Activated effector memory CD4-positive, alpha-beta T cell treated with anti-CD3 and anti-CD28 coated beads, Interleukin-2, amount 50 U/mL, for 16 hours (primary cell): ENCODE data around the gene RNF208.

Experiments
- DNase-seq: peaks from one replicate; pipeline ENCODE4 v3.0.0-alpha.2; 2020

RNF208 gene

DNA sequence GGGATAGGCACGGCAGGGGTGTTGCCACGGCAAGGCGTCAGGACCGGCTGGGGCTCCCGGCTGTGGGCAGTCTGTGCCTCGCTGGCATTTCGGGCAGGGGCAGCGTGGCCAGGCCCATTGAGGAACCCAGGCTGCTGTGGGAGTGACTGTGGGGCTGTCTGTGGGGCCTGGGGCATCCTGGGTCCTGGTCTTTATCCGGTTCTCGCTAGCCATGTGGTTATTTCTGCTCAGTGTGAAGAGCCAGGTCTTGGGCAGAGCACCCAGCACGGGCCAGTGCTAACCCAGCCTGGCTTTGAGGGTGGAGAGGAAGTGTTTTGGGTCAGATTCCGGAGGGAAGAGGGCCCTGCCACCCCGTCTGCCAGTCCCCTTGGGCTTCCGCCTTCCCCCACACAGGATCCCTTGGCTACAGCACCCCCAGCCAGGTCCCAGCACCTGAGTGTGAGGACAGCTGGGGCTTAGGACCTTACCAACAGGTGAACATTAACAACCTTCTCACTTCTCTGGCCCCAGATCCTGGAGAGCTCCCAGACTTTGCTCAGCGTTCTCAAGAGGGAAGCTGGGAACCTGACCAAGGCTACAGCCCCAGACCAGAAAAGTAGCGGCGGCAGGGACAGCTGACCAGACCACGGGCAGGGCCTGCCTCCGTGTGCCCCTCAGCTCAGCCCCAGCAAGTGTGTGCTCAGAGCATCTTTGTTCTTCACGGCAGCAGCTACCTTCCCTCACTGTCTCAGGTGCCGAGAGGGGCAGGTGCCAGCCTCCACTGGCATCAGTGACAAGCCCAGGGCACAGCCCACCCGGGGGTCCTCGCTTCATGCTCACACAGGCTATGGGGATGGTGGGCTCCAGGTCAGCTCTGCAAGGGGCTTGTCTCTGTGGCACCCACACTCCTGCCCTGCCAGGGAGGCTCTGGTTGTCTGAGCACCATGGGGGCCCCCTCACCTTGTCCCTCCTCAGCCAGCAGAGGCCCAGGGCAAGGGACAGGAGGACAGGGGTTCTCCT is 32.4 kb downstream of the RNF208 start:
- no peak for DNase-seq

DNA sequence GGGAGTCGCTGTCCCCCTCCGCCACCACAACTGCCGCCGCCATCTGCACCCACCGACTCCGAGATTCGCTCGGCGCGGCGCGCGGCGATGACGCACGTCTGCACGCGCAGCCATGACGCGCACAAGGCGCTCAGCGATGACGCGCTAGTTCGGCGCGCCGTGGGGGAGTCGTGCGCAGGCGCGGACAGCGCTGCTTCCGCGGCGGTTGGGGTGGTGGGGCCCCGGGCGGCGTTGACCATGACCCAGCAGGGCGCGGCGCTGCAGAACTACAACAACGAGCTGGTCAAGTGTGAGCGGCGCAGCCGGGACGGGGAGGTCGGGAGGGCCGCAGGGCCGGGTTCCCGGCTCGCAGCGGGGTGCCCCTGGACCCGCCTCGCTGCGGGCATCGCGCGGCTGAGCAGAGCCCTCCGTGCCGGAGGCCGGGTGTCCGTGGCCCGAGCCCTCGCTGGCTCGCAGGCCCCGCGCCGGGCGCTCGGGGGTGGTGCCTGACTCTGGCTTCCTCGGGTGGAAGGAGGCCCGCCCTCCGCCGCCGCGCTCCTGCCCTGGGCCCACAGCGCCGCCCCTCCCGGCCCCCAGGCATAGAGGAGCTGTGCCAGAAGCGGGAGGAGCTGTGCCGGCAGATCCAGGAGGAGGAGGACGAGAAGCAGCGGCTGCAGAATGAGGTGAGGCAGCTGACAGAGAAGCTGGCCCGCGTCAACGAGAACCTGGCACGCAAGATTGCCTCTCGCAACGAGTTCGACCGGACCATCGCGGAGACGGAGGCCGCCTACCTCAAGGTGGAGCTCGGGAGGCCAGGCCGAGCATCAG is 33.3 kb downstream of the RNF208 start, which contains the start of the genes ANAPC2 and SSNA1:
Gene ANAPC2 (minus strand): TSS at position 71 of the 807 bp plus-strand sequence. CDS start 28 bp downstream, at position 43.
Gene SSNA1 (plus strand): TSS at position 187 of the 807 bp plus-strand sequence. CDS start 51 bp downstream, at position 238.
- peak; percentile 98 for DNase-seq

DNA sequence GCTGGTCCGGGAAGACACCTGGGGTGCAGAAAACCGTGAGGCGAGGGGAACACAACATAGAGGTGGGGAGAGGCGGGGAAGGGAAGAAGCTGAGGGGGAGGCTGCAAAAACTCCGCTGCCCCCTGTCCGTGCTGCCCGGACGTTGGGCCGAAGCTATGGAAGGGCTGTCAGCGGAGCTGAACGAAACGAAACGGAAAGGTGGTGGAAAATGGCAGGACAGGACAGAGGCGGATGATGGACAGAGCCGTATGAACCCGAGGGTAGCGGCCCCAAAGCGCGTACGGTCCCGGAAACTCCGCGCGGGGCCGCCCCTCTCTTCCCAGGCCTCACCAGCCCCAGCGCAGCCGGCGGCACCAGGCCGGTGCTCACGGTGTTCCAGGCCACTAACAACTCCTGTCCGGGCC is 34.0 kb downstream of the RNF208 start:
- DNase-seq, result no peak

DNA sequence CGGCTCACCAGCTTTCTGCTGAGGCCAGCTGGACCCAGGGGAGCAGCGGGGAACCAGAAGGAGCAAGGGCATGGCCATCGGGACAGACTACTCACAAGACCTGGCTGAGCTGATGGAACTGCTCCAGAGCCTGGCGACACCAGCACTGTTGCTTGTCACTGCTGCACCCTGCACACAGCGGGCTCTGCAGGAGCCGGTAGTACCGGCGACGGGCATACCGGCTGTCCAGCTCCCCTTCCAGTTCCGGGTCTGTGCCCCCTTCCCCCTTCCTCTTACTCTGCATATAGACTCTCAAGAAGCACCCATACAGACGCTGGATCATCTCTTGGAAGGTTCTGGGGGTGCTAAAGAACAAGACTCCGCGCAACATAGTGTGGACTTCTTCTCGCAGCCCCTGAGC is 34.7 kb downstream of the RNF208 start:
- DNase-seq, result no peak

DNA sequence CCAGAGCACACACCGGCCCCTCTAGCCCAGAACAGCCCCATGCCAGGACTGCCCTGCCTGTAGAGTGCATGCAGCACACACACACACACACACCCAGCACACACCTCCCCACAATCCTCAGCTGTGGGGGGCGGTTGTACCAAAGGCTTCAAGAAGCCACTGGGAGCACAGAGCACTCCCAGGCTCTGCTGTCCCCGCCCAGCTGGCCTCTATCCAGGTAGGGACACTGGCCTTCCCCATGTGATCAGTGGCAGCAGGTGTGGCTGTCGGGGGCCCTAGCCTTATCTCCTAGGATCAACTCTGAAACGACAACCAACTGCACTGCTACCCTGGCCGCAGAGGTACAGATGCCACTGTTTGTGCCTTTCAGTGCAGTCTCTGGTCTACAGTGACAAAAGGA is 35.7 kb downstream of the RNF208 start:
- DNase-seq, result no peak

DNA sequence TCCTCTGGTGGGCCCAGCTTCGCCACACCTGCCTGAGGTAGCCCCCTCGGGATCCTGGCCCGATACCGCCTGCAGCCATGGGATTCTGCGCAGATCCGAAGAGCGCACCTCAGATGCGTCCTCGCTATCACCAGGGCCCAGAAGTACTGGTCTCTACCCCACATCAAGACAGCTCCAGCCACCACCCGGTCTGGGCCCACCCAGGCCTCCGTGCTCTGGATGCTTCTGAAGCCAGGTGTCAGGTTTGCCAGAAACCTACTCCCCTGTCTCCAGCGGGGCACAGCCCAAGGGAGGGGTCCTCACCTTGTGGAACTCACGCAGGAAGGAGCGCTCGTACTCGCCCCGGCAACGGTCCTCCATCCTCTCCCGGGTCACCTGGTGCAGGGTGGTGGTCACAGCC is 36.1 kb downstream of the RNF208 start:
- no peak for DNase-seq

DNA sequence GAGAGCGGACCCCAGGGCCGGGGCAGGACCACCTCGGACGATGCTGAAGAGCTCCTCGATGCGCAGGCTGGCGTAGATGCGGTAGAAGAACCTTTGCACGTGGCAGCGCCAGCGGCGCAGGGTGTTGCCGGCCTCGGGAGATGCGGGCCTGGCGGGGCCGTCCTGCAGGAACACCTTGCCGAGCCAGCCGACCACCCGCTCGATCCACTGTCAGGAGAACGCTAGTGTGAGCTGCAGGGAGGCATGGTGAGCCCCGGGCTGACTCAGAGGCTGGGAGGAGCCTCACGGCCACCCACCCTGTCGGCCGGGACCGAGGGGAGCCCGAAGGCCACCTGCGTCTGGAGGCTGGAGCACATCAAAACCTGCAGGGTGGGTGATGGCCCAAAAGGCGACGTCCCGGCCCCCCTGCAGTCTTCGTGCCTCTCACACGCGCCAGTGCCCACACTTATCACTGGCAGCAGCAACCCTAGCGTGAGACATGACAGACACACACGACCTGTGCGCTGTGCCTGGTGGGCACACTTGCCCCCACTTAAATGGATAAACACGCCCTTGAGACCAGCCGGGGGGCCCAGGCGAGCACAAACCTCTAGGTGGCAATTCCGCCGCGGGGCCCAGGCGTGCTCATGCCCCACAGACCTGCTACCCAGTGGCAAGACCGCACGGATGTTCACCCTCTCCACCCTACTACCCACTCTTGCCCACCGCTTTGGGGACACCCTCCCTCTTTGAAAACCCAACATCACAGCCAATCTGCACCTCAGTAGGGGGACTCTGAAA is 37.0 kb downstream of the RNF208 start:
- DNase-seq, result no peak

DNA sequence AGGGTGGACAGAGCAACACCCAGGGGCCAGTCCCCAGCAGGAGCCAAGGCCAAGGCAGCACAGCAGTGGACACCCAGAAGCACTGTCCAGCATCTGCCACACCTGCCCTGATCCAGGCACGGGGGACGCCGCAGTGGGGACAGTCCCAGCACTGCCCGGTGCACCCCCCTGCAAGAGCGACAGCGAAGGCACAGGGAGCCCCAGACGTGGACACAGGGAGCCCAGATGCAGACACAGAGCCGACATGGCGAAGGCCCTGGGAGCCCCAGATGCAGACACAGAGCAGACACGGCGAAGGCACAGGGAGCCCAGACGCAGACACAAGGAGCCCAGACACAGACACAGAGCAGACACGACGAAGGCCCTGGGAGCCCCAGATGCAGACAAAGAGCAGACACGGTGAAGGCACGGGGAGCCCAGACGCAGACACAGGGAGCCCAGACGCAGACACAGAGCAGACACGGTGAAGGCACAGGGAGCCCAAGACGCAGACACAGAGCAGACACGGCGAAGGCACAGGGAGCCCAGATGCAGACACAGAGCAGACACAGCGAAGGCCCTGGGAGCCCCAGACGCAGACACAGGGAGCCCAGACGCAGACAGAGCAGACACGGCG is 38.0 kb downstream of the RNF208 start:
- DNase-seq, result no peak

DNA sequence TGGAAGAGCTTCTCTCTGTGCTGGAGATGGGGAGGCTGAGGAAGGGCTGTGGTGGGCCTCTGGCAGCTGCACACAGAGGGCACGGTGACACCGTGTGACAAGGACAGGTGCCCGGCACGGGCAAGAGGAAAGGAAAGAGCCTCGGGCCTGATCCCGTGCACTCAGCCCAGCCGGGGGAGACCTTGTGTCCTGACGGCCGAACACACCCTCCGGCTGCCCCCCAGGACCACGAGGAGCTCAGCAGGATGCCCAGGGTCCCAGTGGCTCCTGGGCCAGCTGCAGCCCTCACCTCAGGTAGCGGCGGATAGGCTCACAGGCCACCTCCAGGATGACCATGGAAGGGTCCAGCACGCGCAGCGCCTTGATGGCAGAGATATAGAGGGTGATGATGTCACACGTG is 39.2 kb downstream of the RNF208 start:
- no peak for DNase-seq

DNA sequence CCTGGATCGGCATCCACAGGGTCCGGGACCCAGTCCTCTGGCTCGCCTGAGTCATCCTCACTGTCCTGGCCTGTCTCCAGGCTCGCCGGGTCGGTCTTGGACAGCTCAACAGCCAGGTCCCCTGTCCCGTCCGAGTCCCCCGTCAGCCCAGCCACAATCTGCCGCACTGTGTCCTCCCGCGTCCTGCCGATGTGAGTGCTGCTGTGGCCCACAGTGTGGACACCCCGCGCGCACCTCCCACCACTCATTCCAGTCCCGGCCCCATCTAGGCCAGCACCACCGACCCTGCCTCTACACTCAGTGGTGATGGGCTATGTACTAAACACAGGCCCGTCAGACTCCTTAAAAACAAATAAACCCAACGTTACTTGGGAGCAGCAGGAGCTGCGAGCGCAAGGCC is 40.4 kb downstream of the RNF208 start:
- DNase-seq, result no peak

DNA sequence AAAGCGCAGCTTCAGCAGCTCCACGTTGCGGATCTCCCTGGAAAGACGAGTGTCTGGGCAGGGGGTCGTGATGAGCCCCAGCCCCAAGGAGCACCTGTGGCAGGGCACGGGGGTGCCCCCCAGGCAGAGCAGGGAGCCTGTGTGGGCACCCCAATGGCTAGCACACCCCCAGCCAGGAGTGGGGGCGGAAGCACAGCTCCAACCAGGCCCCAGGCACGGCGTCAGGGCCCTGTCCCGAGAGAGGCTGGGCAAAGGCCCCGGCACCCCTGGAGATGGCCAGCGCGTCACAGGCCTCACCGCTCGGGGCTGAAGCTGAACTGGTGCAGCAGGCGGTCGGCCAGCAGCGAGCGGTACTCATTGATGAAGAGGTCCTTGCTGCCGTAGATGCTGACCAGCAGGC is 41.5 kb downstream of the RNF208 start:
- DNase-seq, result no peak

DNA sequence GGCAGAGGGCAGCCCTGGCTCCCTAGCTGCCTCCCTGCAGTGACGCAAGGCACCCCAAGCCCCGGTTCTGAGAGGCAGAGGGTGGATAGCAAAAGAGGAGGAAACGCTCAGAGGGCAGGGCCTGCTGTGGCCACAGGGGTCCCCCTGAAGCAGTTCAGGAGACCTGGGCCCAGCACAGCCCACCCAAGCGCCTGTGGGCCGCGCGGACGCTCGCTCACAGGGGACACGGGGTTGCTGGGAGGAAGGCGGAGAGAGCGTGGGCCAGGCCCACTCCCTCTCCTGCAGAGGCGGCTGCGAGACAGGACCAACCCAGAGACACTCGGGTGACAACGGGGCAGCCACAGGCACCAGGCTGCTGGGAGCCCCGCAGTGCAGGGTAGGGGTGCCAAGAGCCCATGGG is 42.3 kb downstream of the RNF208 start:
- no peak for DNase-seq

DNA sequence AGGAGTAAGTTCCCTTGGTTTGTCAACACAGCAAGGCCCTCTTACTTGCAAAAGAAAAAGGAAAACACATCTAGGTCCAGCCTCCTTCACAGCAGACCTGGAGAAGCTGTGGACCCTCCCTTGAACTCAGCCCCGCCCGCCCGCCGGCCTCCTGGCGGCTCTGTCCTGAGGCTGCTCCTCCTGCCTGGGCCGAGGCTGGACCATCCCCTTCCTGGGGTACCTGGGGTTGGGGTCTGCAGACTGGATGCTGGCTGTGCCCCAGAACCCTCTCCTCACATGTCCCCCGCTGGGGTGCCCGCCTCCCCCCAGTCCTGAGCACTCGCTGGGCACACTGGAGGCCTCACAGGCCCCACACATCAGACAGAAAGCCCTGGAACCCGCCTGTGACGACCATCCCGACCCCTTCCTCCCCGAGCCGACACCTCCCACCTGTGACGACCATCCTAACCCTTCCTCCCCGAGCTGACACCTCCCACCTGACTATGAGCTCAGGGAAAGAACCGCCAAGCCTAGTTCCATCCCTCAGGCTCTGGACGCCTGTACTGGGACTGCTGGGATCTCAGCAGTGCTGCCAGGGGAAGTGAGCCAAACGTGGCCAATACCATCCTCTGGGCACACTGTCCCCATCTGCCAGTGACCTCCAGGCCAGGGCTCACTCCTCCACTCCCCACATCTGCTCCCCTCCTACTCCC is 43.0 kb downstream of the RNF208 start:
- no peak for DNase-seq

DNA sequence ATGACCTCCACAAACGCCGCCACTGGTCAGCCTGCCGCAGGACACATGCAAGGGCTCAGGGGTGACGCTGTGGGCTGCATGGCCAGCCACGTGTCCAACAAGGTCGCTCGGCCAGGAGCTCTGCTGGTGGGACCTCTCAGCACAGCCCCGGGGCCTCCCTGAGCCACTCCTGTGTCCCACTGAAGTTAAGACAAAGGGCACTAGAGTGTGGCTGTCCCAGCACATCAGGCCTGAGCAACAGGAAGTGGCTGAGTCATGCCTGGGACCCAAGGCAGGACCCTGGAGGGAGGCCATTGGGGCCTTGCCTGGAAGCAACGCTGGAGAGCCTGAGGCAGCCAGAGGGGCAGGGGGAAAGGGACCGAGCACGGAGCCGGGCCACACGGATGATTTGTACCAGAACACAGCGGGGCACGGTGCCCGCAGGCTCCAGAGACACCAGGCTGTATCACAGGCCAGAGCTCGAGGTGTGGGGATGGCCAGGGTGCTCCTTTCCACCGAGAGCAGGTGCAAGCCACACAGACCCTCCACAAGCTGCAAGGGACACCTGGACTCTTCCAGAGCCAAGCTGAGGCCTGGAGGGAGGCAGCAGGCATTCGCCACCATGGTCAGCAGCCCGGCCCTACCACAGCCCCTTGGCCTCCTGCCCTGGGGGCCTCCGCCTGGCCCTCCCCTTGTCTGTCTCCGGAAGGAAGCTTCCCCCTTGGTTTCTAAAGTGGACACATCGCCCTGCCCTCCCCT is 43.7 kb downstream of the RNF208 start:
- no peak for DNase-seq

DNA sequence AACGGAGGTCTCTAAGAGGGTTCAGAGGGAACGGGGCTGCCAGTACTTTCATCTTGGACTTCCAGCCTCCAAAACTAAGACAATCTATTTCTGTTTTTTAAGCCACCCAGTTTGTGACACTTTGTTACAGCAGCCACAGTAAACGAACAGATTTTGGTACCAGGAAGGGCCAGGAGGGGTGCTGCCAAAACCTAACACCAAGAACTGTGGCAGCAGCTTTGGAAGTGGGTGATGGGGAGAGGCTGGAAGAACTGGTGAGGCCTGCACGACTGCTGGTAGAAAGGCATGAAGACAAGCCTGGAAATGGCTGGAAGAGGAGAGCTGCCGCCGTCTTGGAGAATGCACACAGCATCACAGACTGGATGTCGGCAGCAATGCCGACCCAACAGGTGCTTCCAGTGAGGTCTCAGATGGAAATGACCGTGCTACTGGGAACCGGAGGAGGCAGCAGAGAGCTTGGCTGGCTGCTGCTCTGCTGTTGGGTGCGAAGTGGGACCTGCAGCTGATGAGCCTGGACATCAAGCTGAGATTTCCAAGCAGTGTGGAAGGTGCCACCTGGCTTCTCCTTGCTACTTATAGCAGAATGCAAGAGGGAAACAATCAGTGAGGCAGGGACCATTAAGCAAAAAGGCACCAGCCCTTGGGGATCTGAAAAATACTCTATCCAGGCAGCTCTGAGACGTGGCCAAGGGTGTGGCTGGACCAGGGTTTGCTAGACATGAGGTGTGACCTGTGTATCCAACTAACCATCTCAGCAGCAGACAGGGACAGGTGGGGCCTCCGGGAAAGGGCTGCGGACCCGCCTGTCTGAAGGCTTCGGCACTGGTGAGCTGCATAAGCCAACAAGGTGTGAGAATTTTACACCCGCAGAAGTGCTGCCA is 45.5 kb downstream of the RNF208 start:
- DNase-seq, result peak; percentile 69

DNA sequence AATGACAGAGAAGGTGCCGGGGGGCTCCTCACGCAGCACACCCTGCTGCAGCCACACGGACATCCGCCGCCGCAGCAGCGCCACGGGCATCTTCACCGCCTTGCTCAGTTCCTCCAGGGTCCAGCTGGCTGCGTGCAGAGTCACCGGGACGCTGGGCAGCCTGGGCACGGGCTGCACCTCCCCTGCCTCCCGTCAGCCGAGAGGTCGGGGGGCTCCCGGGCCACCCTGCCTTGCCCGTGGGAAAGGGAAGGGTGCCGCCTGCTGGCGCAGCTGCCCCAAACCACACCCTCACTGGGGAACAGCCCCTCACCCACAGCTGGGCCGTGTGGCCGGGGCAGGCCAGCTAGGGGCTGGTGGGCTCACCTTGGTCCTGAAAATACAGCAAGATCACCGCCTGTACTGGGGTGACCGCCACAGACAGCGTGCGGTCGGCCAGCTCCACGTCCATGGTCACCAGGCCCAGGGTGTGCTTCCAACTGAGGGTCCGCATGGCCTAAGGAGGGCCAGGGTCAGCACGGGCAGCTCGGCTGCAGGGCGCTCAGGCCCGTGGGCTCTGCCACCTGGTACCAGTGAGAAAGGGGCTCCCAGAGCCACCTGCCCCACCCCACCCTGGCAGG is 46.6 kb downstream of the RNF208 start:
- no peak for DNase-seq

DNA sequence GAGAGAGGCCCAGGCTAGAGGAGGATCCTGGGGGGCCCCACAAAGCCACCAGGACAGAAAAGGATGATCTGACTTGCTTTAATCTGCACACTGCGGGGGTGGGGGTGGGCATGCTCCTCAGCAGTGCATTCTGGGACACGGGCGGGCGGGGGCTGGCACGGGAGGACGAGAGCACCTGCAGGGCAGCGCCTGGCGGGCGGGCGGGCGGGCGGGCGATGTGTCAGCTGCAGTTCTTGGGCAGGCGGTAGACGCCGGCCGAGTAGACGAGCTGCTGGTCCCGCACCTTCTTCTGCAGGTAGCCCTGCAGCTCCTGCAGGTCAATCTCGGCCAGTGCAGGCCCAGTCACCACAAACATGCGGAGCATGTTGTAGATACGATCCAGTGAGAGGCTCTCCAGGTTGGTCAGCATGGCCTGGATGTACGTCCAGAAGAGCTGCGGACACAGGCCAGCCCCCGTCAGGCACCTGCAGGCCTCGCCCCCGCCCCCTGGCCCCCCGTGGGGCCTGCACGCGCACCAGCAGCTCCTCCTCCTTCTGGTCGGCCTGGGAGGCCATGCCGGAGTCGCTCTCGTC is 47.2 kb downstream of the RNF208 start:
- DNase-seq, result no peak

DNA sequence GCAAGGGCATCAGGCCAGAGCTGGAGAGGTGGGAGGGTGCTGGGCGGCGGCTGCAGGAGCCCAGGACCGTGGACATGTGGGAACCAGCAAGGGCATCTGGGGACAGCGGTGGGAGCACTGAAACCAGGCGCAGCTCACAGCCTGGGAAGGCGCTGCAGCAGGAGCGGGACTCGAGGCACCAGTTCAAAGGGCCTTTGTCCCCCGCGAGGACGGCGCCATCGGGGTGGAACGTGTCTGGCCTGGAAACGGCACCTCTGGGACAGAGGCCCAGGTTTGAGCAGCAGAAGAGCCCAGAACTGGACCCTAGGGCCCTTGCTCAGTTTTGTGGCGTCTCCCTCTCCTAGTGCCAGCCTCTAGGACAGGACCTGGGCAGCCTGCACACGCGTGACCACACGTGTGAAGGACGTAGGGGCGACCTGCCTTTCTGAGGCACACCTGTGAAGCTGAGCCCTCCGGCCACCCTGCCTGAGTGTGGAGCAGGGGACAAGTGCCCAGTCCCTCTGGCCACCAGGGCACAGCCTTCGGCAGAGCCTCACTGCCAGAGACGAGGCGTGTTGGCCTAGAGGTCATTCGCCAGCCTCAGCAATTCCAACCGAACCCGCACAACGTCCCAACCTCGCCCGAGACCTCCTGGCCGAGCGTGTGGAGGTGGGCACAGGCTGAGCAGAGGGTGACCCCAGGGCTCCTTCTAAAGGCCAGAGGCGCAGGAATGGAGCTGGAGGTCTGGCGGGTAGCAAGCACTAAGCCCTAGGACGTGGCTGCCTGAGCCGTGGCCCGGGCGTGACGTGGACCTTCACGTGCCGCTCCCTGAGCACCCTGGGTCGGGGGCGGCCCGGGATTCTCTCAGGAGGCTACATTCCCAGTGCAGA is 48.0 kb downstream of the RNF208 start:
- DNase-seq, result no peak
